ENCODE data around the gene C18orf63. TPM values are rescaled to one million over a fixed set of nuclear protein-coding genes. Genes with fewer than 3 reads are reported as not detected.

C18orf63 gene
- total RNA-seq, 4 donors from 2014 or later: not detected

- TF ChIP-seq CTCF (IDR thresholded peaks at IDR 0.05): no peak
- TF ChIP-seq POLR2A (IDR thresholded peaks at IDR 0.05): no peak
- intact Hi-C loops (cut with DNase I): no loop called here
- Histone ChIP-seq H3K4me3 (replicated peaks in 1 of 3) (no peak overlapping the region), H3K36me3 (no peaks in the 10 kb centered on the region), H3K27ac (no peak overlapping the region), H3K27me3 (no peaks in the 10 kb centered on the region), H3K4me1 (no peaks in the 10 kb centered on the region), H3K9me3 (no peaks in the 10 kb centered on the region)
- DNase-seq: no peak
- 72 to 87% methylated on average over 9 of the region's 9 CpGs for WGBS, 2 donors
These were observed 87.3 kb downstream of the C18orf63 start for GRCh38 chr18:74402806-74403433.

- no peak overlapping the region for H3K27ac ChIP-seq
- no peaks in the 10 kb centered on the region for H3K27me3 ChIP-seq
- no peak for TF ChIP-seq POLR2A (IDR thresholded peaks at IDR 0.05)
- no peak for TF ChIP-seq CTCF (IDR thresholded peaks at IDR 0.05)
- H3K9me3 ChIP-seq: no peaks in the 10 kb centered on the region
- peaks cover 6 to 15% of the 10 kb centered on the region in 2 donors for H3K4me1 ChIP-seq
- no peaks in the 10 kb centered on the region for H3K36me3 ChIP-seq
- 48 to 66% methylated on average over 2 of the region's 2 CpGs for WGBS, 2 donors
- intact Hi-C loops (cut with DNase I): no loop called here
- H3K4me3 ChIP-seq (replicated peaks in 1 of 3): no peak overlapping the region
- no peak for DNase-seq
These were observed 92.2 kb downstream of the C18orf63 start for GRCh38 chr18:74407888-74408287.

Other genes with a start within 250 kb of the C18orf63 start
- 1 to 10 TPM in 1 of 4 donors, under 1 TPM in 3; 0.54 to 1.9 (median 0.72) TPM for gene FBXO15, start 168.0 kb upstream of the C18orf63 start, total RNA-seq
- gene TIMM21, start 167.3 kb upstream of the C18orf63 start, total RNA-seq: 10 to 100 TPM; 18.2 to 47.0 (median 27.9) TPM
- 10 to 100 TPM; 45.7 to 95.3 (median 64.5) TPM for gene CYB5A, start 23.9 kb upstream of the C18orf63 start, total RNA-seq
- gene DIPK1C, start 141.5 kb downstream of the C18orf63 start, total RNA-seq: not detected
- 100 to 1,000 TPM; 249 to 437 (median 301) TPM for gene CNDP2, start 180.5 kb downstream of the C18orf63 start, total RNA-seq
- gene CNDP1, start 218.7 kb downstream of the C18orf63 start, total RNA-seq: 1 to 10 TPM in 1 of 4 donors, under 1 TPM in 1, not detected in 2; 0.25 to 1.0 TPM